Central memory CD8-positive, alpha-beta T cell (primary cell): Measurements from ENCODE around the gene GPR132.

ENCODE experiments used
- ATAC-seq: fragments of 150-1000 bp; cut with Tn5 transposase; replicated peaks from 2 replicates; pipeline ENCODE4 v1.10.0; 2022; ENCODE audit warnings: mild to moderate bottlenecking, moderate FRiP score, moderate number of reproducible peaks; ENCODE audit not compliant: poor library complexity, severe bottlenecking; ENCODE audit errors: extremely low read depth
- DNase-seq, 2 donors: peaks; one replicate each; pipeline ENCODE4 v3.0.0; 2021; ENCODE audit warnings: low spot score in 2 of 2
- H3K27ac Mint-ChIP-seq: one replicate; pipeline ENCODE4 v1.8.0; 2022; ENCODE audit warnings: low read depth, mild to moderate bottlenecking, moderate library complexity, mixed read lengths
- H3K27me3 Mint-ChIP-seq: one replicate; pipeline ENCODE4 v1.8.0; 2022; ENCODE audit warnings: mixed read lengths
- H3K36me3 Mint-ChIP-seq: one replicate; pipeline ENCODE4 v1.8.0; 2022; ENCODE audit warnings: mild to moderate bottlenecking, moderate library complexity, mixed read lengths; ENCODE audit not compliant: insufficient read depth
- H3K4me1 Mint-ChIP-seq: one replicate; pipeline ENCODE4 v1.8.0; 2022; ENCODE audit warnings: mixed read lengths
- H3K4me3 Mint-ChIP-seq: one replicate; pipeline ENCODE4 v1.8.0; 2022; ENCODE audit warnings: mild to moderate bottlenecking, moderate library complexity, mixed read lengths
- H3K9me3 Mint-ChIP-seq: one replicate; pipeline ENCODE4 v1.8.0; 2022; ENCODE audit warnings: mixed read lengths

The GPR132 gene

DNA sequence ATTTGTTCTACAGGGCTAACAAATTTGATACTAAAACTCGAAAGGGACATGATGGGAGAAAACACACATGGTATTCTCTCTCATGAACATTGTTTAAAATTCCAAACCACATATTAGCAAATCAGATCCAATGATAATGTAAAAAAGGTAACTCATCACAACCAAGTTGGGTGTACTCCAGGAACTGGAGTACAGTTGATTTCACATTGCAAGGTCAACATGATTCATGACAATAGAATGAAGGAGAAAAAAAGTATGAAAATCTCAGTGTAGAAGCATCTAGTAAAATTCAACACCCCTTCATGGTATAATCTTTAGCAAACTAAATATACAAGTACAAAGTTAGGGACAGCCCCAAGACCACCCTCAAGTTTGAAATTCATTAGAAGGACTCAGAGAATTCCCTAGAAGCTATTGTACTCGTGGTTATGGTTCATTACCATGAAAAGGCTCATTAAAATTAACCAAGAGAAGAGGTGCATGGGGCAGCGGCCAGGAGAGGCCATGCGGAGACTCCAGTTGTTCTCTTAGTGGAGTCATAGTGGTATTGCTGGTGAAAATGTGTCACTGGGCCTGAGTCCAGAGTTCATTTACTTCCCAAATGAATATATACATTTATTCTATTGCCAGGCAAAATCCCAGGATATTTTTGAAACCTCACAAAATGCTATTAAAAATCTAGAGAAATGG lies 41.3 kb downstream of the GPR132 start:
- ATAC-seq (no peak), DNase-seq (no peak)
- Mint-ChIP-seq H3K36me3 (peaks cover 22% of the 10 kb centered on the region), H3K27ac (no peak overlapping the region), H3K4me3 (peak overlapping the region; percentile 36), H3K9me3 (no peaks in the 10 kb centered on the region), H3K4me1 (peaks cover 27% of the 10 kb centered on the region), H3K27me3 (no peaks in the 10 kb centered on the region)

DNA sequence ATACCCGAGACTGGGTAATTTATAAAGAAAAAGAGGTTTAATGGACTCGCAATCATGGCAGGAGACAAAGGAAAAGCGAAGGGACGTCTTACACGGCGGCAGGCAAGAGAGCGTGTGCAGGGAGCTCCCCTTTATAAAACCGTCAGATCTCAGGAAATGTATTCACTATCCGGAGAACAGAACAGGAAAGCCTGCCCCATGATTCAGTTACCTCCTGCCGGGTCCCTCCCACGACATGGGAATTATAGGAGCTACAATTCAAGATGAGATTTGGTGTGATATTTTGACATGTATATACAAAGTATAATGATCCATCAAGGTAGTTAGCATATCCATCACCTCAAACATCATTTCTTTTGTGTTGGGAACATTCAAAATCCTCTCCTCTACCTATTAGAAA lies 42.1 kb downstream of the GPR132 start:
- no peaks in the 10 kb centered on the region for H3K27me3 Mint-ChIP-seq
- H3K4me3 Mint-ChIP-seq, result no peak overlapping the region
- peaks cover 33% of the 10 kb centered on the region for H3K4me1 Mint-ChIP-seq
- H3K36me3 Mint-ChIP-seq, result peaks cover 23% of the 10 kb centered on the region
- no peak overlapping the region for H3K27ac Mint-ChIP-seq
- DNase-seq (no peak), ATAC-seq (no peak)
- no peaks in the 10 kb centered on the region for H3K9me3 Mint-ChIP-seq

DNA sequence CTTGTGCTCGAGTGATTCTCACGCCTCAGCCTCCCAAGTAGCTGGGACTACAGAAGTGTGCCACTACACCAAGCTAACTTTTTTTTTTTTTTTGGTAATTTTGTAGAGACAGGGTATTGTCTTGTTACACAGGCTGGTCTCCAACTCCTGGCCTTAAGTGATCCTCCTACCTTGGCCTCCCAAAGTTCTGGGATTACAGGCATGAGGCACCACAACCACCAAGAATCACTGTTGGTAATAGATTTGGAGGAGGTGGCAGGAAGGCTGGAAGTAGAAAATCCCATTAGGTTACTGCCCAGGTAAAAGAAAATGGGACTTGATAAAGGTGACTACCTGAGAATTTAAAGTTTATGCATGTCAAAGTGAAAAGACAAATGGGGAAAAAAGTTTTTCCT lies 43.0 kb downstream of the GPR132 start:
- Mint-ChIP-seq H3K27ac (no peak overlapping the region), H3K9me3 (no peaks in the 10 kb centered on the region), H3K4me3 (peak overlapping the region; percentile 86), H3K4me1 (peaks cover 41% of the 10 kb centered on the region), H3K27me3 (no peaks in the 10 kb centered on the region), H3K36me3 (peaks cover 24% of the 10 kb centered on the region)
- DNase-seq (no peak), ATAC-seq (no peak)

DNA sequence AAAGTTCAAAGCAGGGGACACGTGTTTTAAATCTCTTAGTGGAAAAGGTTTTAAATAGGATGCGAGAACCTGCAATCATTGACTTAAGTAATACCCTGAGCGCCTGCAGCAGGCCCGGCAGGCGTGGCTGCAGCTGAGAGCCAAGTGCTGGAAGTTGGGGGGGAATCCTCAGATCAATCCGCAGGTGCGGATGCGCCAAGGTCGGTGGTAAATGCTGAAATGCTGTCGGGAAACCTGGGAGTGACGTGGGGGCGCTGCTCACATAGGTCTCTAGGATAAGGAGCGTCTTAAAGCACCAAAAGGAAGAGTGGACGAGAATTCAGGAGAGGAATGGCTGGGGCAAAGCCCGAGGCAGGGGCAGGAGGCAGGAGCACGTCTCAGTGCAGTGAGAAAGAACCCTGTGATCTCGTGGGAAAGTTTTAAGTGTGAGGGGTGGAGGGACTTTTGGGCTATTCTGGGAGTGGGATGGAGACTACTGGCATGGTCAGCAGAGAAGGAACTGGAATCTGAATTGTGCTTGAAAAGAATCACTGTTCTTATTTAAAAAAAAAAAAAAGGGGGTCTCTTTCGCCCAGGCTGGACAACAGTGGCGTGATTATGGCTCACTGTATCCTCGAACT lies 43.5 kb downstream of the GPR132 start:
- Mint-ChIP-seq H3K36me3 (peaks cover 24% of the 10 kb centered on the region), H3K27me3 (no peaks in the 10 kb centered on the region), H3K4me3 (peak overlapping the region; percentile 86), H3K9me3 (no peaks in the 10 kb centered on the region), H3K27ac (peak overlapping the region; percentile 86), H3K4me1 (peaks cover 45% of the 10 kb centered on the region)
- ATAC-seq (no peak), DNase-seq (no peak)

DNA sequence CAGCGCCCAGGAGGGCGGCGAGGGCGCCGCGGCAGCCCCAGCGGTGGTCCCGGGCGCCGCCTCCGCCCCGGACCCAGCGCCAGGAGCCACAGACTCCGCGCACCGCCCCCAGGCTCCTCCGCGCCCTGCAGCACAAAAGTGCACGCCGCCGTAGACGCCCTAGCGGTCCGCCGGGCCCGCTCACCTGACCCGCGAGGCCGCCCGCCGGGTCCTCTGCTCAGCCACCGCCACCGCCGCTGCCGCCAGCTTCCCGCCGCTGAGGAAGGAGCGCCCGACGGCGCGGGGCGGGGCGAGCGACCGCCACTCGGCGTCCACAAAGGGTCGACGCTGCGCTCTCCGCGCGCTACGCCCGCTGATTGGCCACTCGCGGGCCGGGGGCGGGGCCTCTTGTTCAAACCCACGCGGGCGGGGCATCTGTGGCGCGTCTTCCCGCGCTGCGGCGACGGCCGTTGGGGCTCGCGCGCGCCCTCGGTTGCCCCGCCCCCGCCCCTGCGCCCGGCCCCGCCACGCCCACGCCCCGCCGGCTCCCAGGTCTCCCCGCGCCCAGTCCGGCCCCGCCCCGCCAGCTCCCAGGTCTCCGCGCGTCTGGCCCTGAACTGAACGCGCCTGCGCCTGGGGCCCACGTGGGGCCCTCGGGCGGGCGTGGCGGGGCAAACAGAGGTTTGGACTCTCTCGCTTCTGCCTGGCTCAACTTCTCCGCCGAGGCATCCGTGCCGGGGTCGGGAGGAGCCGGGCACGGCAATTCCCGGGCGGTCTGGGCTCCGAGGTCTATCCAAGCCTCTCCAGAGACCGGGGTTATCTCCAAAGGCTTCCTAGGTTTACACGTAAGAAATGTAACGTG lies 44.2 kb downstream of the GPR132 start, which contains the start of gene CDCA4:
Gene CDCA4, minus strand, starts transcription at position 269 of the 841 bp plus-strand sequence. CDS start 9,154 bp downstream, outside the sequence.
- Mint-ChIP-seq H3K27ac (peak within 1 kb of the TSS; percentile 94), H3K27me3 (no peaks in the 10 kb centered on the region), H3K9me3 (no peaks in the 10 kb centered on the region), H3K36me3 (peaks cover 24% of the 10 kb centered on the region), H3K4me3 (peak within 1 kb of the TSS; percentile 90), H3K4me1 (peaks cover 49% of the 10 kb centered on the region)
- DNase-seq (peak; percentile 94 to 96), ATAC-seq (peak; percentile 70)

DNA sequence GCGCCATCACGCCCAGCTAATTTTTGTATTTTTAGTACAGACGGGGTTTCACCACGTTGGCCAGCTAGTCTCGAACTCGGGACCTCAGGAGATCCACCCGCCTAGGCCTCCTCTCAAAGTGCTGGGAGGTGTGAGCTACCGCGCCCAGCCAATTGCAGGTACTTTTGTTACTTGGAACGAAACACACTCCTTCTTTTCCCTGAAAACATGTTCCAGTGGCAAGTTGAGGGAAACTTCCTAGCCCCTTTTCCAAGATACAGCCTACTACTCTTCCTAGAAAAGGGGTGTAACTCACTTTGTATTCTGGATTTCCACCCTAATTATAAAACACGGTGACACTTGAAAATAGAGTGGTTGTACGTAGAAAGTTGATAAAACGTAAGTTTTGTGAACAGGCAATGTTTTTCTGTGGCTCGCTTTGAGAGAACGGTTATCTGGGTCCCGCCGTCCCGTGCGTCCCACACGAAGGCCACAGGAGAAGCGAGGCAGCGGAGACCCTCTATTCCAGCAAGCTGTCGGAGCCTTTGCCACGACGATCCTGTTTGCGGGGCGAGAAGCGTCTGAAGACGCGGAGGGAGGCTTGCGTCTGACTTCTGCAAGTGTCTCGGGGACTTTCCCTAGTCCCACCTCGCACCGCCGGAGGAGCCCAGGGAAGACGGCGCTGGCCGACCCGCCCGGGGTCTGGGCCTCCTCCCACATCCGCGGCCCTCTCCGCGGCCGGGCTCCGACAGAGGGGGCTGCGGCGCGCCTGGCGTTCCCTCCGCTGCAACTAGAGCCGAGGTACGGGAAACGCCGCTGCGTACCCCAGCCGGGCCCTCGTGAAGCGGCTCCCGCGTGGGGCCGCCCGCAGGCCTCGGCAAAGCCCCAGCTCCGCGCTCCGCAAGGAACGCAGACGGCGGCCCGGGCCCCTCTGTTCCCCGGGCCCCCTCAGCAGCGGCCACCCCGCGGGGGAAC lies 45.1 kb downstream of the GPR132 start:
- DNase-seq (peak; percentile 55 to 80), ATAC-seq (peak; percentile 54)
- Mint-ChIP-seq H3K27ac (peak overlapping the region; percentile 94), H3K36me3 (peaks cover 25% of the 10 kb centered on the region), H3K9me3 (no peaks in the 10 kb centered on the region), H3K4me1 (peaks cover 54% of the 10 kb centered on the region), H3K4me3 (peak overlapping the region; percentile 90), H3K27me3 (no peaks in the 10 kb centered on the region)

DNA sequence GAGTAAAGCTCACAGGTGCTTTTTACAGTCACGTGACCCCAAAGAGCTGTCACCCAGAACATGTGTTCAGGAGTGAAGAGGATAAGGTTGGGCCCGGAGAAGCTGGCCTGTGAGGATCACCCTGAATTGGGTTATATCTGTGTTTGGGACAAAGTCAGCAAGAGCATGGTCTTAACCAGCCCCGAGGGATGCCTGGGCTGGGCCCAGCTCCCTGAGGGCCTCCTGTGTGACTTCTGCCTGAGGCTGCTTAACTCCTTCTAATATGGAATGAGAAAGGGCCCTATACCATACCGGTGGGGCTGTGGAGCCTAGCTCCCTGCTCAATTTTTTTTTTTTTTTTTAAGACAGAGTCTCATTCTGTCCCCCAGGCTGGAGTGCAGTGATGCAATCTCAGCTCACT lies 46.8 kb downstream of the GPR132 start:
- Mint-ChIP-seq H3K36me3 (peaks cover 24% of the 10 kb centered on the region), H3K4me1 (peaks cover 72% of the 10 kb centered on the region), H3K27ac (peak overlapping the region; percentile 94), H3K27me3 (no peaks in the 10 kb centered on the region), H3K4me3 (peak overlapping the region; percentile 90), H3K9me3 (no peaks in the 10 kb centered on the region)
- DNase-seq, result no peak
- ATAC-seq, result no peak

DNA sequence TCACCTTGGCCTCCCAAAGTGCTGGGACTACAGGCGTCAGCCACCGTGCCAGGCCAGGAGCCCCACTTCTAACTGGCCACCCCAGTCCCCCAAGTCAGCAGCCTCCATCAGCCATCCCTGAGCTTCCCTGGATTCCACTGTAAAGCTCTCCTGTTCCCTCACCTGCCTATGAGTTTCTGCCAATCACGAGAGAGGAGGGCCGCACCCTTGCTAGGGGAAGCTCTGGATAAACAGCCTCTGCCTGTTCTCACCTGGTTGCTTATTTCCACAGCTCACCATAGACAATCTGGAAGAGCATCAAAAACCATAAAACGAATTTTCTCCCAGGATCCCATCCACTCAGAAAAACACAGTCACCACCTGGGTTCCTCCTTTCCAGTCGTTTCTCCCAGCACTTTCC lies 49.3 kb downstream of the GPR132 start:
- no peaks in the 10 kb centered on the region for H3K27me3 Mint-ChIP-seq
- H3K4me3 Mint-ChIP-seq, result peak overlapping the region; percentile 90
- peaks cover 23% of the 10 kb centered on the region for H3K36me3 Mint-ChIP-seq
- ATAC-seq (no peak), DNase-seq (no peak)
- no peaks in the 10 kb centered on the region for H3K9me3 Mint-ChIP-seq
- H3K4me1 Mint-ChIP-seq, result peaks cover 78% of the 10 kb centered on the region
- peak overlapping the region; percentile 78 for H3K27ac Mint-ChIP-seq

DNA sequence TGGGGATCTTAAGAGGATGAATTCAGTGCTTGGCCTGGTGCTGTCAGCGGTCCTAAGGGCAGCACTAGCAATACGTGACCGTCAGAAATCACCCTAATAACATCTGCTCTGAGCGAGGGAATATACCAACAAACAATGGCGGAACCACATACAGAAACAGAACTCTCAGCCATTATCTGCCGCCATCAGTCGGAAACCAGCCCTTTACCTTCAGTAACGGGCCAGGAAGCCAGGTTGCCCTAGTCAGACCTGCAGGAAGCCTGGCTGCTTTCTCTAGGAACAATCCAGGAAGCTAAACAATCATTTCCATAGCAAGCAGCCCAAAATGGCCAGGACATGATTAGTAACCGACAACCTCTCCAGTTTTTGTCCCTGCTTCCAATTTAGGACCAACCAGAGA lies 50.0 kb downstream of the GPR132 start:
- Mint-ChIP-seq H3K36me3 (peaks cover 25% of the 10 kb centered on the region), H3K4me3 (peak overlapping the region; percentile 90), H3K27me3 (no peaks in the 10 kb centered on the region), H3K9me3 (no peaks in the 10 kb centered on the region), H3K4me1 (peaks cover 78% of the 10 kb centered on the region), H3K27ac (peak overlapping the region; percentile 78)
- peak in 1 of 2 donors; percentile 20 for DNase-seq
- ATAC-seq, result peak; percentile 55

DNA sequence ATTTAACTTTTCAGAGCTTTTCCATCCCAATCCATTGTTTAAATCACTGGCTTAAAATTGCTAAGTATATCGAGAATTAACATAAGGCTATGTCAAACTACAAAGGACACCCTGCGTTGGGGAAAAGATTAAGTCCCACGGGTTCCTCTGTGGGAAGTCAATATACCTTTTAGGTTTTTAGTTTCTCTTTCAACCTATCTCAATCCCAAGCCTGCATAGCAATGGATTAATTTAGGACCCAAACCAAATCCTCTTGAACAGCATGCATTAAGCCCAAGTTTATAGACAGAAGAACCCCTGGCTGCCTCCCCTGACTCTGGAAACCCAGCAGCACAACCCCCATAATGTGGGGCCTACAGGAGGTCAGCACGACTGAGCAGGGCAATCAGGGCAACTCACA lies 50.6 kb downstream of the GPR132 start:
- H3K36me3 Mint-ChIP-seq, result peaks cover 26% of the 10 kb centered on the region
- peaks cover 73% of the 10 kb centered on the region for H3K4me1 Mint-ChIP-seq
- no peaks in the 10 kb centered on the region for H3K9me3 Mint-ChIP-seq
- H3K4me3 Mint-ChIP-seq, result peak overlapping the region; percentile 90
- ATAC-seq (no peak), DNase-seq (no peak)
- H3K27me3 Mint-ChIP-seq, result no peaks in the 10 kb centered on the region
- peak overlapping the region; percentile 78 for H3K27ac Mint-ChIP-seq

DNA sequence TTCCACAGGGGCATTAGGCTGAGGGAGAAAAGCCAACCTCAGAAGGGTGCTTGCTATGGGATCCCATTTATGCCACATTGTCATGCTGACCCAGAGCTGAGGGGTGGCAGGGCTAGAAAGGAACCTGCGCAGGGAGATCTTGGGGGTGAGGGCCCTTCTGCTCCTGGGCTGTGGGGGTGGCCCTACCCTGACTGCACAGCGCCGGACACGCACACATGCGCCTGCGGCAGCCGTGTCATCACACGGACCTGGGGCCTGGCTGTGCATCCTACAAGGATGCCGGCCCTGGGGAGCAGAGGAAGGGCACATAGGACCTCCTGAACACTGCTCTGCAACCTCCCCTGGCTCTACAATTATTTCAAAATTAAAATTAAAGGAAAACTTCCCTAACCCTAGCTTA lies 51.2 kb downstream of the GPR132 start:
- Mint-ChIP-seq H3K36me3 (peaks cover 27% of the 10 kb centered on the region), H3K9me3 (no peaks in the 10 kb centered on the region), H3K4me3 (peak overlapping the region; percentile 90), H3K4me1 (peaks cover 67% of the 10 kb centered on the region), H3K27ac (peak overlapping the region; percentile 78), H3K27me3 (no peaks in the 10 kb centered on the region)
- DNase-seq (no peak), ATAC-seq (no peak)
